Globus pallidus (tissue), 1 donor: Measurements from ENCODE around the gene METTL17.

ENCODE experiments used
- DNase-seq: peaks from one replicate; pipeline ENCODE4 v3.0.0-alpha.2; 2015; ENCODE audit warnings: low spot score

Gene METTL17

DNA sequence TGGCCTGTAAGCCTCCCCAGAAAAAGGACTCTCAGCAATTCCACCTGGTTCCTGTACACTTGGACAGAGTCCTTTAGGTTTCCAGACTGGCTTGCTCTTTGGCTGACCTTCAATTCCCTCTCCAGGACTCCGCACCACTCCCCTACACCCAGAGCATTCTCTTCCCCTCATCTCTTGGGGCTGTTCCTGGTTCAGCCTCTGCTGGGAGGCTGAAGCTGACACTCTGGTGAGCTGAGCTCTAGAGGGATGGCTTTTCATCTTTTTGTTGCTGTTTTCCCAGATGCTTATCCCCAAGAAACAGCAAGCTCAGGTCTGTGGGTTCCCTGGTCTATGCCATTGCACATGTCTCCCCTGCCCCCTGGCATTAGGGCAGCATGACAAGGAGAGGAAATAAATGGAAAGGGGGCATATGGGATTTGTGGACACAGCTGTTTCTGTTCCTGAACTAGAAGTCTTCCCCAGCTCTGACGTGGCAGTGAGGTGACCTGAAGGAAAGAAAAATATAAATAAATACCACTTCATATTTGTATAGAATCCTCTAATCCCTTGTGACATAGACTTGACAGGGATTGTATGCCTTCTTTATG lies 53.7 kb downstream of the METTL17 start:
- no peak for DNase-seq

DNA sequence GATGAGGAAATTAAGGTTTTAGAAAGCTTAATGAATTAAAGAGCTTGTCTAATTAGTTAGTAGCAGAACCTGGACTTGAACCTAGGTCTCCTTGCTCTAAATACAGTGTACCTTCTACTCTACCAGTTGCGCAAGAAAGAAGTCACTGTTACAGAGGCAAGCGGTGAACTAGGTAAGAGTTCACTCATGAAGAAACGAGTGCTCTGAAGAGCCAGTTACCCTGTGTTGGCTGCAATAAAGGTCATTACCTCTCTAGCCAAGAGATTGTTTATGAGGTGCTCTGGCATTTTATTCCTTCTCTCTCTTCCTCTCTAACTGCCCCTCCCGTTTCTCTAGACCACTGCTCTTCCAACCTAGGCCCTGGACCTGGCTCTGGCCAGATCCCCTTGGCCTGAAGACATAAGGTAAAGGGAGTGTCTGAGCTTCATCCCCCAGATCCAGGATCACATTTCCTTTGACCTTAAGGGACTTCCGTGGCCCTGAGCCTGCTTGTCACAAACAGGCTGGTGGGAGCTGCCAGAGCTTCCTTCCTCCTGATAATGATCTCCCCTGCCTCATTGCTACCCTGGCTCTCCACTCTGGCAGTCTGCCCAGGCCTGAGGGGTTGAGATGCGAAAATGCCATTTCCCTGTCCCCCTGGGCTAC lies 54.3 kb downstream of the METTL17 start:
- no peak for DNase-seq
